Astrocyte of the hippocampus (primary cell): ENCODE results near the gene TEDC1.

Experiments used
- DNase-seq: peaks from one replicate; pipeline ENCODE4 v3.0.0; 2011; ENCODE audit warnings: low read depth, low spot score

TEDC1 gene

GRCh38 chr14:105456736-105457617 lies 34.1 kb upstream of the TEDC1 start:
- DNase-seq = no peak

- DNase-seq = no peak
Observed at GRCh38 chr14:105458010-105458409, 33.0 kb upstream of the TEDC1 start.

GRCh38 chr14:105458571-105458970 lies 32.5 kb upstream of the TEDC1 start:
- no peak for DNase-seq

- no peak for DNase-seq
Observed at GRCh38 chr14:105460116-105460515, 30.9 kb upstream of the TEDC1 start.

- no peak for DNase-seq
Observed at GRCh38 chr14:105460616-105461015, 30.4 kb upstream of the TEDC1 start.

- DNase-seq = no peak
Observed at GRCh38 chr14:105461903-105462302, 29.1 kb upstream of the TEDC1 start.

GRCh38 chr14:105464501-105464900 lies 26.5 kb upstream of the TEDC1 start:
- no peak for DNase-seq

GRCh38 chr14:105465209-105466031 lies 25.6 kb upstream of the TEDC1 start:
- DNase-seq = peak; percentile 73

- DNase-seq = no peak
Observed at GRCh38 chr14:105466531-105467248, 24.4 kb upstream of the TEDC1 start.

- no peak for DNase-seq
Observed at GRCh38 chr14:105467249-105467941, 23.7 kb upstream of the TEDC1 start.

GRCh38 chr14:105467942-105468471 lies 23.0 kb upstream of the TEDC1 start:
- no peak for DNase-seq

- peak; percentile 34 for DNase-seq
Observed at GRCh38 chr14:105468621-105469241, 22.3 kb upstream of the TEDC1 start.

GRCh38 chr14:105469456-105470349 lies 21.3 kb upstream of the TEDC1 start:
- DNase-seq = no peak

- peak; percentile 35 for DNase-seq
Observed at GRCh38 chr14:105470350-105471296, 20.4 kb upstream of the TEDC1 start.

- DNase-seq = no peak
Observed at GRCh38 chr14:105471297-105471821, 19.7 kb upstream of the TEDC1 start.

GRCh38 chr14:105471823-105472485 lies 19.1 kb upstream of the TEDC1 start:
- DNase-seq = no peak

- DNase-seq = no peak
Observed at GRCh38 chr14:105472486-105472991, 18.5 kb upstream of the TEDC1 start.
